ENCODE results near the gene C19orf38.

The C19orf38 gene

GRCh38 chr19:10907925-10908324, 59.7 kb downstream of the C19orf38 start:
- no peak for TF ChIP-seq CTCF (conservative IDR thresholded peaks at IDR 0.05; ENCODE audit: low read length)
- no peak for TF ChIP-seq EZH2phosphoT487 (IDR thresholded peaks at IDR 0.05; ENCODE audit: borderline replicate concordance)
- Histone ChIP-seq H3K9me3 (ENCODE audit: insufficient read depth, low read depth, low read length) (no peaks in the 10 kb centered on the region), H3K4me1 (ENCODE audit: insufficient read depth, low read length, poor library complexity, severe bottlenecking) (no peaks in the 10 kb centered on the region), H4K20me1 (ENCODE audit: insufficient read depth, low read length, poor library complexity, severe bottlenecking) (peaks cover 4% of the 10 kb centered on the region), H3K27me3 (ENCODE audit: insufficient read depth, low read length, poor library complexity, severe bottlenecking) (no peaks in the 10 kb centered on the region), H2AFZ (ENCODE audit: low read length) (no peak overlapping the region), H3K36me3 (ENCODE audit: insufficient read depth, low read length) (peaks cover 42% of the 10 kb centered on the region), H3K79me2 (ENCODE audit: insufficient read depth, low read length) (no peaks in the 10 kb centered on the region), H3F3A (ENCODE audit: low read depth) (no peaks in the 10 kb centered on the region), H3K4me2 (ENCODE audit: low read depth, low read length, poor library complexity, severe bottlenecking) (no peak overlapping the region), H3K4me3 (ENCODE audit: low read length, poor library complexity, severe bottlenecking) (no peak overlapping the region), H3K9ac (ENCODE audit: low read depth, low read length, poor library complexity, severe bottlenecking) (no peak overlapping the region), H3K9me2 (replicated peaks; ENCODE audit: low read depth, low read length) (no peaks in the 10 kb centered on the region)

- Histone ChIP-seq H2AFZ (ENCODE audit: low read length) (no peak overlapping the region), H3K9me2 (replicated peaks; ENCODE audit: low read depth, low read length) (no peaks in the 10 kb centered on the region), H3K79me2 (ENCODE audit: insufficient read depth, low read length) (no peaks in the 10 kb centered on the region), H3F3A (ENCODE audit: low read depth) (no peaks in the 10 kb centered on the region), H3K4me1 (ENCODE audit: insufficient read depth, low read length, poor library complexity, severe bottlenecking) (no peaks in the 10 kb centered on the region), H3K36me3 (ENCODE audit: insufficient read depth, low read length) (peaks cover 46% of the 10 kb centered on the region), H3K9ac (ENCODE audit: low read depth, low read length, poor library complexity, severe bottlenecking) (no peak overlapping the region), H3K9me3 (ENCODE audit: insufficient read depth, low read depth, low read length) (no peaks in the 10 kb centered on the region), H3K27me3 (ENCODE audit: insufficient read depth, low read length, poor library complexity, severe bottlenecking) (no peaks in the 10 kb centered on the region), H3K4me3 (ENCODE audit: low read length, poor library complexity, severe bottlenecking) (no peak overlapping the region), H4K20me1 (ENCODE audit: insufficient read depth, low read length, poor library complexity, severe bottlenecking) (peaks cover 4% of the 10 kb centered on the region), H3K4me2 (ENCODE audit: low read depth, low read length, poor library complexity, severe bottlenecking) (no peak overlapping the region)
- TF ChIP-seq EZH2phosphoT487 (IDR thresholded peaks at IDR 0.05; ENCODE audit: borderline replicate concordance) (no peak), CTCF (conservative IDR thresholded peaks at IDR 0.05; ENCODE audit: low read length) (no peak)
These were observed 60.3 kb downstream of the C19orf38 start for GRCh38 chr19:10908380-10908960.

GRCh38 chr19:10911579-10912363, 63.6 kb downstream of the C19orf38 start:
- no peaks in the 10 kb centered on the region for H3K9me3 ChIP-seq (ENCODE audit: insufficient read depth, low read depth, low read length)
- no peaks in the 10 kb centered on the region for H3K79me2 ChIP-seq (ENCODE audit: insufficient read depth, low read length)
- no peaks in the 10 kb centered on the region for H3F3A ChIP-seq (ENCODE audit: low read depth)
- H2AFZ ChIP-seq (ENCODE audit: low read length), result no peak overlapping the region
- peaks cover 57% of the 10 kb centered on the region for H3K36me3 ChIP-seq (ENCODE audit: insufficient read depth, low read length)
- H3K9ac ChIP-seq (ENCODE audit: low read depth, low read length, poor library complexity, severe bottlenecking), result no peak overlapping the region
- H3K4me3 ChIP-seq (ENCODE audit: low read length, poor library complexity, severe bottlenecking), result no peak overlapping the region
- no peaks in the 10 kb centered on the region for H3K4me1 ChIP-seq (ENCODE audit: insufficient read depth, low read length, poor library complexity, severe bottlenecking)
- TF ChIP-seq EZH2phosphoT487 (IDR thresholded peaks at IDR 0.05; ENCODE audit: borderline replicate concordance), result no peak
- no peak for TF ChIP-seq CTCF (conservative IDR thresholded peaks at IDR 0.05; ENCODE audit: low read length)
- no peaks in the 10 kb centered on the region for H3K9me2 ChIP-seq (replicated peaks; ENCODE audit: low read depth, low read length)
- no peak overlapping the region for H3K4me2 ChIP-seq (ENCODE audit: low read depth, low read length, poor library complexity, severe bottlenecking)
- no peaks in the 10 kb centered on the region for H4K20me1 ChIP-seq (ENCODE audit: insufficient read depth, low read length, poor library complexity, severe bottlenecking)
- H3K27me3 ChIP-seq (ENCODE audit: insufficient read depth, low read length, poor library complexity, severe bottlenecking), result no peaks in the 10 kb centered on the region

All from Loucy (cell line).